ENCODE measurements around the gene TBC1D5.

The TBC1D5 gene

DNA sequence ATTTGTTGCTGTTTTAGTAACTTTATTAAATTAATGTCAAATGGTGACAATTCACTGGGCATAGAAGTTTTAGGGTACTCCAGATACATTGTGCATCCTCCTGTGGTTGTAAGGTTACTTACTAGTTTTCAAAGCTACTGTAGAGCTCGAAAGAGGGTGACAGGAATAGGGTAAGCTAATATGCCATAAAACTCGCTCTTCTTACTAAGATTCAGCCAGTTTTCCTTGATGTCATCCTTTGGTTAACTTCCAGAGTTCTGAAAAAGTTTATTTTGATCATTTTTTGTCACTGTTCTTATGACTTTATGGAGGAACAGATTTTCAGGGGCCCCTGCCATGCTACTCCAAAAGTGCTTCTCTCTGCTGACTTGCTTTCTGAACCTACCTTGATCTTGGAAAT is 522.8 kb downstream of the TBC1D5 start:
- Histone ChIP-seq H3K9me3 (ENCODE audit: low read depth, low read length) (no peaks in the 10 kb centered on the region), H3K36me3 (ENCODE audit: insufficient read depth, low read length) (no peaks in the 10 kb centered on the region), H3K9ac (ENCODE audit: insufficient read length) (no peak overlapping the region), H3K4me3 (no peak overlapping the region), H3K27ac (no peak overlapping the region)
- TF ChIP-seq POLR2AphosphoS5 (IDR thresholded peaks at IDR 0.05; ENCODE audit: borderline replicate concordance, low read depth, low read length) (no peak), EZH2 (IDR thresholded peaks at IDR 0.05) (no peak), FOXP2 (optimal IDR thresholded peaks at IDR 0.05; ENCODE audit: control extremely low read depth, extremely low read length, insufficient read depth) (no peak)
- no peak for DNase-seq (ENCODE audit: low read depth, low spot score)

GRCh38 chr3:17218587-17218986 is 523.8 kb downstream of the TBC1D5 start:
- Histone ChIP-seq H3K36me3 (ENCODE audit: insufficient read depth, low read length) (no peaks in the 10 kb centered on the region), H3K9me3 (ENCODE audit: low read depth, low read length) (no peaks in the 10 kb centered on the region), H3K9ac (ENCODE audit: insufficient read length) (no peak overlapping the region), H3K4me3 (no peak overlapping the region), H3K27ac (no peak overlapping the region)
- DNase-seq (ENCODE audit: low read depth, low spot score): no peak
- TF ChIP-seq EZH2 (IDR thresholded peaks at IDR 0.05) (no peak), POLR2AphosphoS5 (IDR thresholded peaks at IDR 0.05; ENCODE audit: borderline replicate concordance, low read depth, low read length) (no peak), FOXP2 (optimal IDR thresholded peaks at IDR 0.05; ENCODE audit: control extremely low read depth, extremely low read length, insufficient read depth) (no peak)

DNA sequence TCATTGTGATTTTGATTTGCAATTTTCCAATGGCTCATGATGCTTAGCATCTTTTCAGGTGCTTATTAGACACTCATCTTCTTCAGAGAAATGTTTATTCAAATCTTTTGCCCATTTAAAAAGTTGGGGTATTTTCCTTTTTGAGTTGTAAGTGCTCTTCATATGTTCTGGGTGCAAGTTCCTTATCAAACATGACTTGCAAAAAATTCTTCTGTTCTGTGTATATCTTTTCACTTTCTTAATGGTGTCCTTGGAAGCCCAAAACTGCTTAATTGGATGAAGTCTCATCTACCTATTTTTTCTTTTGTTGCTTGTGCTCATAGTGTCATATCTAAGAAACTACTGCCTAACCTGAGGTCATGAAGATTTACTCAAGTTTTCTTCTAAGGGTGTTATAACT is 524.8 kb downstream of the TBC1D5 start:
- Histone ChIP-seq H3K4me3 (no peak overlapping the region), H3K9me3 (ENCODE audit: low read depth, low read length) (no peaks in the 10 kb centered on the region), H3K9ac (ENCODE audit: insufficient read length) (no peak overlapping the region), H3K36me3 (ENCODE audit: insufficient read depth, low read length) (no peaks in the 10 kb centered on the region), H3K27ac (no peak overlapping the region)
- TF ChIP-seq EZH2 (IDR thresholded peaks at IDR 0.05) (no peak), POLR2AphosphoS5 (IDR thresholded peaks at IDR 0.05; ENCODE audit: borderline replicate concordance, low read depth, low read length) (no peak), FOXP2 (optimal IDR thresholded peaks at IDR 0.05; ENCODE audit: control extremely low read depth, extremely low read length, insufficient read depth) (no peak)
- DNase-seq (ENCODE audit: low read depth, low spot score): no peak

DNA sequence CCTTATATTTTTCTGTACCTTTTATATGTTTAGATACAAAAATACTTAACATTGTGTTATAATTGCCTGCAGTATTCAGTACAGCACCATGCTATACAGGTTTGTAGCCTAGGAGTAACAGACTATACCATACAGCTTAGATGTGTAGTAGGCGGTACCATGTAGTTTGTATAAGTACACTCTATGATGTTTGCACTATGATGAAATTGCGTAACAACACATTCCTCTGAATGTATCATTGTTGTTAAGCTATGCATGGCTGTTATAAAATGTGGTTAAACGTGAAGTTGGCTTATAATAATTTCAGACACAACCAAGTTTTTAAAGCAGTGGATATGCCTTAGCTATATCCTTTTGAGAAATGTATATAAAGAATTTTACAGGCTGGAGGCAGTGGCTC is 529.3 kb downstream of the TBC1D5 start:
- DNase-seq (ENCODE audit: low read depth, low spot score): no peak
- no peak overlapping the region for H3K9ac ChIP-seq (ENCODE audit: insufficient read length)
- no peaks in the 10 kb centered on the region for H3K36me3 ChIP-seq (ENCODE audit: insufficient read depth, low read length)
- H3K4me3 ChIP-seq: no peak overlapping the region
- H3K9me3 ChIP-seq (ENCODE audit: low read depth, low read length): no peaks in the 10 kb centered on the region
- no peak for TF ChIP-seq EZH2 (IDR thresholded peaks at IDR 0.05)
- TF ChIP-seq POLR2AphosphoS5 (IDR thresholded peaks at IDR 0.05; ENCODE audit: borderline replicate concordance, low read depth, low read length): no peak
- TF ChIP-seq FOXP2 (optimal IDR thresholded peaks at IDR 0.05; ENCODE audit: control extremely low read depth, extremely low read length, insufficient read depth): no peak
- H3K27ac ChIP-seq: no peak overlapping the region

GRCh38 chr3:17207979-17208378 is 534.5 kb downstream of the TBC1D5 start:
- Histone ChIP-seq H3K4me3 (no peak overlapping the region), H3K36me3 (ENCODE audit: insufficient read depth, low read length) (no peaks in the 10 kb centered on the region), H3K27ac (no peak overlapping the region), H3K9me3 (ENCODE audit: low read depth, low read length) (no peaks in the 10 kb centered on the region), H3K9ac (ENCODE audit: insufficient read length) (no peak overlapping the region)
- no peak for TF ChIP-seq EZH2 (IDR thresholded peaks at IDR 0.05)
- TF ChIP-seq FOXP2 (optimal IDR thresholded peaks at IDR 0.05; ENCODE audit: control extremely low read depth, extremely low read length, insufficient read depth): no peak
- DNase-seq (ENCODE audit: low read depth, low spot score): no peak

GRCh38 chr3:17207019-17207418 is 535.4 kb downstream of the TBC1D5 start:
- Histone ChIP-seq H3K9me3 (ENCODE audit: low read depth, low read length) (no peaks in the 10 kb centered on the region), H3K4me3 (no peak overlapping the region), H3K36me3 (ENCODE audit: insufficient read depth, low read length) (no peaks in the 10 kb centered on the region), H3K9ac (ENCODE audit: insufficient read length) (no peak overlapping the region), H3K27ac (no peak overlapping the region)
- TF ChIP-seq EZH2 (IDR thresholded peaks at IDR 0.05) (no peak), FOXP2 (optimal IDR thresholded peaks at IDR 0.05; ENCODE audit: control extremely low read depth, extremely low read length, insufficient read depth) (no peak), POLR2AphosphoS5 (IDR thresholded peaks at IDR 0.05; ENCODE audit: borderline replicate concordance, low read depth, low read length) (no peak)
- no peak for DNase-seq (ENCODE audit: low read depth, low spot score)

DNA sequence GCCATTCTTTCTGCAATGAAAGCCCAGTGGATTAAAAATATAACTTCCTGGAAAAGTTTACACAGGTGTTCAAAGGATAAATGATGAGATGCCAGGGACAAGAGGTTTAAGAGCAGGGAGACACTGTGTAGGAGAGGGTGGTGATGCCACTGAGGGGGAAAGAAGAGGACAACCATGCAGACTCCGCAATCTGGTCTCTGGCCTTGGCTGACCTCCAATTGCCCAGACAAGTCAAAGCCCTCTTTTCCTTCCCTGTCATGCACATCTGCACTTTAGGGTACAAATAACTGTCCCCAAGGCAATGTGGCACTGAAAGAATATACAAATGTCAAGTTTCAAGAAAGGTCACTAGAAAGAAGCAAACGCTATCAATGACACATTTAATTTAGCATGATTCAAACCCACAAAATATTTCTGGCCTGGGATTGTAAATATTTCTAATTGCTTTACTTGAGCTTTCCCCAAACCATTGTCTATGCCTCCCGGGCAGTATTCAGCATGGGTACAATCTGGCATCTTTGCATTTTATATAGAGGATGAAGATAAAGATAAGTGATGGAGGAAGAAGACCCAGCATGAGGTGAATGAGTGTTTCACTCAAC is 538.3 kb downstream of the TBC1D5 start:
- H3K4me3 ChIP-seq: no peak overlapping the region
- DNase-seq (ENCODE audit: low read depth, low spot score): no peak
- no peak overlapping the region for H3K27ac ChIP-seq

GRCh38 chr3:17201538-17201937 is 540.9 kb downstream of the TBC1D5 start:
- Histone ChIP-seq H3K36me3 (ENCODE audit: insufficient read depth, low read length) (no peaks in the 10 kb centered on the region), H3K27ac (no peak overlapping the region), H3K9ac (ENCODE audit: insufficient read length) (no peak overlapping the region), H3K4me3 (no peak overlapping the region), H3K9me3 (ENCODE audit: low read depth, low read length) (no peaks in the 10 kb centered on the region)
- no peak for DNase-seq (ENCODE audit: low read depth, low spot score)
- no peak for TF ChIP-seq FOXP2 (optimal IDR thresholded peaks at IDR 0.05; ENCODE audit: control extremely low read depth, extremely low read length, insufficient read depth)
- no peak for TF ChIP-seq EZH2 (IDR thresholded peaks at IDR 0.05)
- no peak for TF ChIP-seq POLR2AphosphoS5 (IDR thresholded peaks at IDR 0.05; ENCODE audit: borderline replicate concordance, low read depth, low read length)

More for the DNA sequence above, 538.3 kb downstream of the TBC1D5 start:
- Histone ChIP-seq H3K36me3 (ENCODE audit: insufficient read depth, low read length) (no peaks in the 10 kb centered on the region), H3K9me3 (ENCODE audit: low read depth, low read length) (no peaks in the 10 kb centered on the region), H3K9ac (ENCODE audit: insufficient read length) (no peak overlapping the region)
- TF ChIP-seq POLR2AphosphoS5 (IDR thresholded peaks at IDR 0.05; ENCODE audit: borderline replicate concordance, low read depth, low read length) (no peak), FOXP2 (optimal IDR thresholded peaks at IDR 0.05; ENCODE audit: control extremely low read depth, extremely low read length, insufficient read depth) (no peak), EZH2 (IDR thresholded peaks at IDR 0.05) (no peak)
